GM21528 (cell line): ENCODE results near the gene RACK1.

Experiments
- ATAC-seq: cut with Tn5 transposase; IDR thresholded peaks from one replicate; pipeline ENCODE4 v1.9.1; 2021; ENCODE audit warnings: mild to moderate bottlenecking, moderate library complexity; ENCODE audit not compliant: unreplicated experiment, low FRiP score

RACK1 gene

GRCh38 chr5:181259974-181260719 lies 16.4 kb upstream of the RACK1 start:
- ATAC-seq, result peak; percentile 10

GRCh38 chr5:181259283-181259682 lies 15.6 kb upstream of the RACK1 start:
- ATAC-seq, result no peak

GRCh38 chr5:181258576-181258975 lies 14.9 kb upstream of the RACK1 start:
- ATAC-seq, result no peak

- ATAC-seq, result no peak
These were observed 12.3 kb upstream of the RACK1 start for GRCh38 chr5:181255836-181256578.

- ATAC-seq, result no peak
These were observed 11.6 kb upstream of the RACK1 start for GRCh38 chr5:181255276-181255675.

GRCh38 chr5:181248277-181248676 lies 4.6 kb upstream of the RACK1 start:
- ATAC-seq, result no peak

- ATAC-seq, result peak; percentile 40
These were observed 2.8 kb upstream of the RACK1 start for GRCh38 chr5:181246276-181247049.

- ATAC-seq, result peak; percentile 5
These were observed 1.9 kb upstream of the RACK1 start for GRCh38 chr5:181245427-181246275.

GRCh38 chr5:181243018-181243563 lies 615 bp downstream of the RACK1 start:
- no peak for ATAC-seq

- ATAC-seq, result no peak
These were observed 1.7 kb downstream of the RACK1 start for GRCh38 chr5:181242031-181242451.

GRCh38 chr5:181241393-181241975 lies 2.2 kb downstream of the RACK1 start:
- ATAC-seq, result no peak

GRCh38 chr5:181239062-181239663 lies 4.5 kb downstream of the RACK1 start:
- no peak for ATAC-seq

- ATAC-seq, result no peak
These were observed 5.8 kb downstream of the RACK1 start for GRCh38 chr5:181237729-181238385.

GRCh38 chr5:181236954-181237641 lies 6.6 kb downstream of the RACK1 start:
- ATAC-seq, result no peak

GRCh38 chr5:181236471-181236870 lies 7.2 kb downstream of the RACK1 start:
- no peak for ATAC-seq

- ATAC-seq, result no peak
These were observed 7.9 kb downstream of the RACK1 start for GRCh38 chr5:181235689-181236366.

GRCh38 chr5:181235323-181235688 lies 8.4 kb downstream of the RACK1 start:
- no peak for ATAC-seq
